Activated T-cell treated with anti-CD3 and anti-CD28 coated beads, Interleukin-2, amount 50 U/mL, for 24 hours (primary cell): Measurements from ENCODE around the gene INO80E.

ENCODE experiments used
- DNase-seq: peaks from one replicate; pipeline ENCODE4 v3.0.0-alpha.2; 2020
- H3K27ac Mint-ChIP-seq: 2 replicates; pipeline ENCODE4 v1.8.0; 2020; ENCODE audit warnings: mild to moderate bottlenecking, mixed read lengths
- H3K27me3 Mint-ChIP-seq: 2 replicates; pipeline ENCODE4 v1.8.0; 2020; ENCODE audit warnings: mixed read lengths
- H3K36me3 Mint-ChIP-seq: 2 replicates; pipeline ENCODE4 v1.8.0; 2020; ENCODE audit warnings: low read depth, mixed read lengths
- H3K4me1 Mint-ChIP-seq: 2 replicates; pipeline ENCODE4 v1.8.0; 2020; ENCODE audit warnings: low read depth, mixed read lengths
- H3K4me3 Mint-ChIP-seq: 2 replicates; pipeline ENCODE4 v1.8.0; 2020; ENCODE audit warnings: mild to moderate bottlenecking, moderate library complexity, mixed read lengths
- H3K9me3 Mint-ChIP-seq: 2 replicates; pipeline ENCODE4 v1.8.0; 2020; ENCODE audit warnings: mixed read lengths

Gene INO80E

DNA sequence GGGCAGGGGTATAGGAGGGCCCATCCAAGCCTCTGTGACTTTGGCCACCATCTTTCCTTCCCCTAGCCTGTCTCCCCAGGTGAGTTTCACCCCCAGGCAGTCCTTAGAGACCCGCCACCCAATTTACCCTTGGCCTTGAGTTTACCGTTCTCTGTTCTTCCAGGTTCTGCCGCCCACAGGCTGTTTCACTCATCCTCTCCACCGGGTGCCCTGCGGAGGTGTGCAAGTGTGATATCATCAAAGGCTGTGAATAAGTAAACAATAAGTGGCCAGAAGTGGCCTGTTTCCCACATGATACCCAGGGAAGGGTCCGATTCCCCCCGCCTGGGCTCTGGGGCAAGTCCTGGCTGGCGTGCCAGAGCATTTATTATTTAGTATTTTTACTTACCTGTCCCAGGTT is 50.1 kb downstream of the INO80E start:
- no peak for DNase-seq
- no peaks in the 10 kb centered on the region for H3K4me1 Mint-ChIP-seq
- no peaks in the 10 kb centered on the region for H3K36me3 Mint-ChIP-seq
- H3K27me3 Mint-ChIP-seq: peaks cover 3% of the 10 kb centered on the region
- H3K4me3 Mint-ChIP-seq: no peak overlapping the region
- no peaks in the 10 kb centered on the region for H3K9me3 Mint-ChIP-seq
- H3K27ac Mint-ChIP-seq: no peak overlapping the region

GRCh38 chr16:30046588-30046987 is 50.5 kb downstream of the INO80E start:
- H3K4me3 Mint-ChIP-seq: no peak overlapping the region
- H3K4me1 Mint-ChIP-seq: peaks cover 2% of the 10 kb centered on the region
- no peak overlapping the region for H3K27ac Mint-ChIP-seq
- no peaks in the 10 kb centered on the region for H3K9me3 Mint-ChIP-seq
- no peak for DNase-seq
- peaks cover 3% of the 10 kb centered on the region for H3K27me3 Mint-ChIP-seq
- no peaks in the 10 kb centered on the region for H3K36me3 Mint-ChIP-seq

DNA sequence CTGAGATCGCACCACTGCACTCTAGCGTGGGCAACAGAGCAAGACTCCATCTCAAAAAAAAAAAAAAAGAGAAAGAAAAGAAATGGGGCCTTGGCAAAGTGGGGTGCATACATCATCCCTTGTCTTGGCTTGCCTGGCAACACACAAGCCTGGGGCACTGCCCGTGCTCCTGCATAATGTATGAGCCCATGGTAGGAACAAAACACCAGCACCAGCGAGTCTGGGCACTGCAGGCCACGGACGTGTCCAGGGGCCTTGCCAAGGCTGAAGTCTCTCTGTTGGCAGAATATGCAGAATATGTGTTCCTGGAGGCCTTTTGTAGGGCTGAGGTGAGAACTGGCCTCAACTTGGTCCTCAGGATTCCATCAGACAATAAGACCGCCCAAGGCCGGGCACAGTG is 53.8 kb downstream of the INO80E start:
- Mint-ChIP-seq H3K4me1 (peaks cover 17% of the 10 kb centered on the region), H3K27me3 (no peaks in the 10 kb centered on the region), H3K36me3 (no peaks in the 10 kb centered on the region), H3K27ac (no peak overlapping the region), H3K9me3 (no peaks in the 10 kb centered on the region), H3K4me3 (no peak overlapping the region)
- DNase-seq: no peak

- H3K27ac Mint-ChIP-seq: peak overlapping the region; percentile 80
- H3K9me3 Mint-ChIP-seq: no peaks in the 10 kb centered on the region
- H3K4me1 Mint-ChIP-seq: peaks cover 25% of the 10 kb centered on the region
- no peak for DNase-seq
- no peaks in the 10 kb centered on the region for H3K36me3 Mint-ChIP-seq
- peak overlapping the region; percentile 62 for H3K4me3 Mint-ChIP-seq
- no peaks in the 10 kb centered on the region for H3K27me3 Mint-ChIP-seq
Observed at GRCh38 chr16:30051518-30051917, 55.5 kb downstream of the INO80E start.

DNA sequence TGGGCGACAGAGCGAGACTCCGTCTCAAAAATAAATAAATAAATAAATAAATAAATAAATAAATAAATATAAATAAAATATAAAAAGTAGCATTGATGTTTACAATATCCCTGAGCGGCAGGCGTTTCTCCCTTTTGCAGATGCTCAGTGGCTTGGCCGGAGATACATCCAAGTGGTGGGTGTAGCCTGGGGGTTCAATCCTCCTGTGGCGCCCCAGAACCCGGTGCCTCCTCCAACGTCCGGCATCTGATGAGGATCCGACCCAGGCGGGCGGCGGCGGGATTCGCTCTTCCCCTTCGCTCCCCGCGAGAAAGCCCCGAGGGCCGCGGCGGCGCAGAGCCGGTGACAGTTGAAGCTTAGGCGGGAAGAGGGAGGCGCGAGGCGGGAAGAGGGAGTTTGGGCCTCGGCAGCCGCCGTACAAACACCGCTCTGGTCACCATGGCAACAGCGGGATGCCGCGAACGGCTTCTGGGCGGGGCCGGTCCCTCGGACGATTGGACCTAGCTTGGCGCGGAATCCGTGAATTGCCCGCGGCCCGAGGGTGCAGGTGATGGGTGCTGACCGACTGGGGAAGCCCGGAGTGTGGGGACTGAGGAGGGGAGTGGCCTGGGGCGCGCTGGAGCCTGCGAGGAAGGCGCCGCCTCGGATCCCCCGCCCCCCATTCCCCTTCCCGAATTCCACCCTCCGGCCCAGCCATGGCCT is 56.8 kb downstream of the INO80E start:
- peak overlapping the region; percentile 90 for H3K27ac Mint-ChIP-seq

DNA sequence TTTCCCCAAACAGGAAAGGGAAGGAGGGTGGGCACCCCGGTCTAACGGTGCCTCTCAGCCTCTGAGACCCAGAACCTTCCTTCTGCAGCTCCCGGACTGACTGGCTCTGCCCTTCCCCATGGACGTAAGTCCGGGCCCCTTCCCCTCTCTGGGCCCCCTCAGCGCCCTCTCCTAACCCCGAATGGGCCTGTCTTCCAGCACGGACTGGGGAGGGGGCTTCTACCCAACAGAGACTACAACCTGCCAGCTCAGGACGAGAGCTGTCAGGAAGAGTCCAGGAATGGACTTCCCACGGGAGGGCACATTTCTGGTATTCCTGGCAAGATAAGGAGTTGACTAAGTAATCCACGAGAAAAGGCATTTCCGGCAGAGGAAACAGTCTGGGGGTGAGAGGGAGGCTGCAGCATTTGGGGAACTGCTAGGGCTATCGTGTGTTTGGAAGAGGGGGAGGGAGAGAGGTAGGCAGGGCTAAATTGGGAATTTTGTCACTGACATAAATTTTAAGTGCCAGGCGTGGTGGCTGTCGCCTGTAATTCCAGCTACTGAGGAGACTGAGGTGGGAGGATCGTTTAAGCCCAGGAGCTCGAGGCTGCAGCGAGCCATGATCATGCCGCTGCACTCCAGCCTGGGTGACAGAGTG is 57.5 kb downstream of the INO80E start:
- Mint-ChIP-seq H3K4me3 (peak overlapping the region; percentile 83), H3K9me3 (no peaks in the 10 kb centered on the region), H3K27me3 (no peaks in the 10 kb centered on the region), H3K4me1 (peaks cover 25% of the 10 kb centered on the region), H3K36me3 (no peaks in the 10 kb centered on the region), H3K27ac (peak overlapping the region; percentile 16)
- DNase-seq: no peak

More for the DNA sequence above, 56.8 kb downstream of the INO80E start:
- Mint-ChIP-seq H3K36me3 (no peaks in the 10 kb centered on the region), H3K4me1 (peaks cover 25% of the 10 kb centered on the region), H3K4me3 (peak overlapping the region; percentile 83), H3K27me3 (no peaks in the 10 kb centered on the region), H3K9me3 (no peaks in the 10 kb centered on the region)
- DNase-seq: peak; percentile 93

DNA sequence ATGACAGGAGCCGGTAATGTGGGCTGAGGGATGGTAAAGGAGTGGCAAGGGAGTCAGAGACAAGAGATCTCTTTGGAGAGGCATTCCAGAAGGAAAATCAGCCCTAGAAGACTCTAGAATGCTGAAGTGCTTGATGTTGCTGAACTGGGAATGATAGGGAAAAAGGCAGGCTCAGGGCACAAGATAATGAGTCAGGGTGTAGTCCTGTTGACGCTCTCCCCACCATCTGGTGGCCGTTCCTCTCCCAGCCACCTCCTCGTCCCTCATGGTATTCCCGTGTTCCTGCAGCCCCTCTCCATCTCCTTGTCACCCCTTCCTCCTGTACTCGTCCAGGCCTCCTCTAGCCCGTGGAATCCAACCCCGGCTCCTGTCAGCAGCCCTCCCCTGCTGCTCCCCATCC is 58.4 kb downstream of the INO80E start:
- Mint-ChIP-seq H3K4me1 (peaks cover 25% of the 10 kb centered on the region), H3K36me3 (no peaks in the 10 kb centered on the region), H3K27me3 (no peaks in the 10 kb centered on the region), H3K4me3 (peak overlapping the region; percentile 41), H3K27ac (no peak overlapping the region), H3K9me3 (no peaks in the 10 kb centered on the region)
- DNase-seq: no peak

GRCh38 chr16:30054959-30055553 is 59.0 kb downstream of the INO80E start:
- DNase-seq: peak; percentile 66
- no peaks in the 10 kb centered on the region for H3K27me3 Mint-ChIP-seq
- H3K27ac Mint-ChIP-seq: peak overlapping the region; percentile 26
- H3K36me3 Mint-ChIP-seq: no peaks in the 10 kb centered on the region
- H3K9me3 Mint-ChIP-seq: no peaks in the 10 kb centered on the region
- H3K4me3 Mint-ChIP-seq: no peak overlapping the region
- H3K4me1 Mint-ChIP-seq: peaks cover 25% of the 10 kb centered on the region
